HEK293 (cell line): ENCODE results near the gene ARHGDIB.

ENCODE experiments used
- CTCF ChIA-PET: fragments of 350-600 bp; formaldehyde crosslinking; extraction: SDS; loops from one replicate; lab custom pipeline; 2021; ENCODE audit warnings: antibody characterized with exemption; lab: Yijun Ruan, JAX
- POLR2A ChIA-PET: fragments of 300-600 bp; formaldehyde crosslinking; extraction: SDS; loops from one replicate; lab custom pipeline; 2020; ENCODE audit warnings: antibody characterized with exemption, inconsistent platforms; lab: Yijun Ruan, JAX
- H3K27ac ChIP-seq: fragments of 200-500 bp; sonication (Bioruptor generic); 2 replicates; pipeline ENCODE4 v1.5.1; 2014; ENCODE audit warnings: low read depth, low read length, control low read depth, inconsistent platforms; ENCODE audit errors: extremely low read depth
- H3K36me3 ChIP-seq, 2 experiments: fragments of 200-500 bp in 1 of 2; sonication (Bioruptor generic) in 1 of 2; 1 replicate in 1 of 2; 2 replicates in 1 of 2; pipeline ENCODE4 v1.5.1; 2014 to 2017; ENCODE audit warnings: inconsistent platforms in 2 of 2, low read length in 2 of 2; ENCODE audit not compliant: control insufficient read depth in 2 of 2, insufficient read depth in 1 of 2
- H3K4me1 ChIP-seq: fragments of 200-500 bp; sonication (Bioruptor generic); 2 replicates; pipeline ENCODE4 v1.5.1; 2014; ENCODE audit warnings: mild to moderate bottlenecking, low read length, inconsistent platforms; ENCODE audit not compliant: control insufficient read depth, insufficient read depth
- H3K4me3 ChIP-seq: 2 replicates; pipeline ENCODE4 v1.5.1; 2011; ENCODE audit warnings: low read depth, mild to moderate bottlenecking, control low read depth, low read length, moderate library complexity
- H3K9me3 ChIP-seq: fragments of 200-500 bp; sonication (Bioruptor generic); 2 replicates; pipeline ENCODE4 v1.5.1; 2014; ENCODE audit warnings: low read depth, low read length, inconsistent platforms; ENCODE audit not compliant: control insufficient read depth, insufficient read depth
- ELK4 ChIP-seq: IDR thresholded peaks from 2 replicates; pipeline ENCODE4 v1.6.1; 2011; ENCODE audit warnings: mild to moderate bottlenecking, low read depth, low read length, borderline replicate concordance
- HOXC10 ChIP-seq: sonication (generic); formaldehyde crosslinking; IDR thresholded peaks from 2 replicates; pipeline ENCODE4 v1.8.1; 2023; ENCODE audit warnings: mild to moderate bottlenecking, missing genetic modification reagents
- MZF1 ChIP-seq: fragments of 450-650 bp; formaldehyde crosslinking; IDR thresholded peaks from 2 replicates; pipeline ENCODE4 v1.5.1; 2017; ENCODE audit warnings: missing biosample characterization, missing genetic modification characterization, borderline replicate concordance
- OVOL3 ChIP-seq: fragments of 450-650 bp; formaldehyde crosslinking; IDR thresholded peaks from 2 replicates; pipeline ENCODE4 v1.5.1; 2016; ENCODE audit warnings: missing biosample characterization, missing genetic modification characterization
- SCRT1 ChIP-seq: fragments of 450-650 bp; formaldehyde crosslinking; IDR thresholded peaks from 2 replicates; pipeline ENCODE4 v1.5.1; 2016; ENCODE audit warnings: missing biosample characterization, missing genetic modification characterization, borderline replicate concordance
- ZBTB1 ChIP-seq: fragments of 450-650 bp; formaldehyde crosslinking; IDR thresholded peaks from 2 replicates; pipeline ENCODE4 v1.5.1; 2016; ENCODE audit warnings: missing biosample characterization, missing genetic modification characterization
- ZBTB21 ChIP-seq: fragments of 450-650 bp; formaldehyde crosslinking; IDR thresholded peaks from 2 replicates; pipeline ENCODE4 v1.5.1; 2017; ENCODE audit warnings: missing biosample characterization, missing genetic modification characterization
- ZBTB49 ChIP-seq: fragments of 450-650 bp; formaldehyde crosslinking; IDR thresholded peaks from 2 replicates; pipeline ENCODE4 v1.5.1; 2016; ENCODE audit warnings: missing biosample characterization, missing genetic modification characterization, low read depth
- ZFHX2 ChIP-seq: fragments of 450-650 bp; formaldehyde crosslinking; conservative IDR thresholded peaks from 2 replicates; pipeline ENCODE4 v1.5.1; 2016; ENCODE audit warnings: missing biosample characterization, missing genetic modification characterization
- ZFP37 ChIP-seq: fragments of 450-650 bp; formaldehyde crosslinking; IDR thresholded peaks from 2 replicates; pipeline ENCODE4 v1.5.1; 2016; ENCODE audit warnings: missing biosample characterization, missing genetic modification characterization
- ZNF138 ChIP-seq: fragments of 450-650 bp; formaldehyde crosslinking; IDR thresholded peaks from 2 replicates; pipeline ENCODE4 v1.5.1; 2016; ENCODE audit warnings: missing biosample characterization, missing genetic modification characterization, borderline replicate concordance
- ZNF155 ChIP-seq: fragments of 450-650 bp; formaldehyde crosslinking; IDR thresholded peaks from 2 replicates; pipeline ENCODE4 v1.5.1; 2016; ENCODE audit warnings: missing biosample characterization, missing genetic modification characterization
- ZNF239 ChIP-seq: fragments of 450-650 bp; formaldehyde crosslinking; IDR thresholded peaks from 2 replicates; pipeline ENCODE4 v1.5.1; 2016; ENCODE audit warnings: missing biosample characterization, missing genetic modification characterization
- ZNF501 ChIP-seq: fragments of 450-650 bp; formaldehyde crosslinking; IDR thresholded peaks from 2 replicates; pipeline ENCODE4 v1.5.1; 2016; ENCODE audit warnings: missing biosample characterization, missing genetic modification characterization
- ZNF530 ChIP-seq: fragments of 450-650 bp; formaldehyde crosslinking; IDR thresholded peaks from 2 replicates; pipeline ENCODE4 v1.5.1; 2016; ENCODE audit warnings: low read depth, missing biosample characterization, missing genetic modification characterization
- ZNF558 ChIP-seq: fragments of 450-650 bp; formaldehyde crosslinking; IDR thresholded peaks from 2 replicates; pipeline ENCODE4 v1.5.1; 2016; ENCODE audit warnings: missing biosample characterization, missing genetic modification characterization
- ZNF580 ChIP-seq: fragments of 450-650 bp; formaldehyde crosslinking; IDR thresholded peaks from 2 replicates; pipeline ENCODE4 v1.5.1; 2016; ENCODE audit warnings: missing biosample characterization, missing genetic modification characterization
- ZNF626 ChIP-seq: fragments of 450-650 bp; sonication (Bioruptor Pico); formaldehyde crosslinking; IDR thresholded peaks from 2 replicates; pipeline ENCODE4 v1.5.1; 2018; ENCODE audit warnings: missing biosample characterization, missing genetic modification characterization, inconsistent platforms
- ZNF645 ChIP-seq: fragments of 450-650 bp; formaldehyde crosslinking; IDR thresholded peaks from 2 replicates; pipeline ENCODE4; 2016; ENCODE audit warnings: missing biosample characterization, missing genetic modification characterization
- ZXDB ChIP-seq: fragments of 450-650 bp; formaldehyde crosslinking; IDR thresholded peaks from 2 replicates; pipeline ENCODE4 v1.5.1; 2016; ENCODE audit warnings: missing biosample characterization, missing genetic modification characterization

Gene ARHGDIB

GRCh38 chr12:14958361-14959125 is 2.9 kb downstream of the ARHGDIB start:
- ChIA-PET POLR2A (no interaction called here), CTCF (no interaction called here)
- Histone ChIP-seq H3K36me3 (no peaks in the 10 kb centered on the region), H3K9me3 (no peaks in the 10 kb centered on the region), H3K27ac (no peak overlapping the region), H3K4me3 (no peak overlapping the region), H3K4me1 (no peaks in the 10 kb centered on the region)
- TF ChIP-seq ZFP37 (no peak), ELK4 (no peak), ZNF626 (tag by site-specific recombination) (no peak), HOXC10 (no peak), ZFHX2 (tag by site-specific recombination) (no peak), ZBTB49 (tag by site-specific recombination) (no peak), ZNF155 (tag by site-specific recombination) (no peak), ZNF530 (no peak), SCRT1 (tag by site-specific recombination) (no peak), ZNF501 (tag by site-specific recombination) (no peak), ZXDB (tag by site-specific recombination) (no peak), ZNF645 (tag by site-specific recombination) (no peak)

- Histone ChIP-seq H3K36me3 (no peaks in the 10 kb centered on the region), H3K4me3 (no peak overlapping the region), H3K27ac (no peak overlapping the region), H3K9me3 (no peaks in the 10 kb centered on the region), H3K4me1 (no peaks in the 10 kb centered on the region)
- POLR2A ChIA-PET, result no interaction called here
- no peak for TF ChIP-seq ZBTB21 (tag by site-specific recombination)
- no peak for TF ChIP-seq ZNF580 (tag by site-specific recombination)
- no peak for TF ChIP-seq ZBTB1 (tag by site-specific recombination)
- no peak for TF ChIP-seq ZNF138 (tag by site-specific recombination)
- no peak for TF ChIP-seq OVOL3 (tag by site-specific recombination)
- CTCF ChIA-PET, result no interaction called here
Measured at GRCh38 chr12:14957551-14958168, 3.7 kb downstream of the ARHGDIB start.

GRCh38 chr12:14956905-14957304 is 4.5 kb downstream of the ARHGDIB start:
- POLR2A ChIA-PET, result no interaction called here
- Histone ChIP-seq H3K4me3 (no peak overlapping the region), H3K27ac (no peak overlapping the region), H3K9me3 (no peaks in the 10 kb centered on the region), H3K4me1 (no peaks in the 10 kb centered on the region), H3K36me3 (no peaks in the 10 kb centered on the region)
- CTCF ChIA-PET, result no interaction called here
- TF ChIP-seq MZF1 (no peak), ZBTB49 (tag by site-specific recombination) (no peak), ZNF558 (tag by site-specific recombination) (no peak), ZNF239 (no peak)
